Psoas muscle (tissue), 8 donors: Measurements from ENCODE around the gene SPECC1L. TPM values are rescaled to one million over a fixed set of nuclear protein-coding genes. Genes with fewer than 3 reads are reported as not detected.
A peak's percentile ranks its signal among the peaks of the same experiment; 100 is the strongest.

ENCODE experiments used
- ATAC-seq, 4 donors: fragments of 200-7000 bp; cut with Tn5 transposase; one replicate each; pipeline ENCODE4 v1.9.1; 2020; ENCODE audit warnings: moderate library complexity in 3 of 4, mild to moderate bottlenecking in 2 of 4
- DNase-seq, 2 donors: peaks; one replicate each; pipeline ENCODE4 v3.0.0-alpha.2; 2020
- H3K27ac ChIP-seq: fragments of 200-600 bp; one replicate; pipeline ENCODE4 v1.8.0; 2022
- H3K27me3 ChIP-seq, 3 donors: fragments of 200-600 bp in 1 of 3; one replicate each; pipeline versions ENCODE4 v1.6.1 to v1.8.0; 2013 to 2022; ENCODE audit warnings: low read length in 2 of 3, mild to moderate bottlenecking in 2 of 3, moderate library complexity in 1 of 3; ENCODE audit not compliant: insufficient read depth in 3 of 3
- H3K36me3 ChIP-seq, 2 donors: fragments of 200-600 bp in 1 of 2; one replicate each; pipeline versions ENCODE4 v1.6.1 to v1.8.0; 2013 to 2022; ENCODE audit warnings: low read depth in 1 of 2, mild to moderate bottlenecking in 1 of 2, moderate library complexity in 1 of 2; ENCODE audit not compliant: insufficient read depth in 1 of 2
- H3K4me1 ChIP-seq: fragments of 200-600 bp; one replicate; pipeline ENCODE4 v1.8.0; 2022
- H3K4me3 ChIP-seq: fragments of 200-600 bp; one replicate; pipeline ENCODE4 v1.8.0; 2022; ENCODE audit warnings: mild to moderate bottlenecking
- H3K9me3 ChIP-seq: fragments of 200-600 bp; one replicate; pipeline ENCODE4 v1.8.0; 2022
- CTCF ChIP-seq: fragments of 200-600 bp; IDR thresholded peaks from one replicate; pipeline ENCODE4 v1.8.0; 2022; ENCODE audit warnings: antibody characterized with exemption
- WGBS, 3 donors: extraction: QIAGEN DNeasy Blood & Tissue Kit; methylation state at CpG; one replicate each; pipeline versions ENCODE4 v1.1.6 to v1.1.7; 2013; 5-methylcytosine and 5-hydroxymethylcytosine counted together
- intact Hi-C, 2 donors: fragments of 100-400 bp; cut with DNase I; formaldehyde crosslinking; loops; one replicate each; pipeline versions ENCODE4 v1.11.0 to v1.14.2; 2022
- polyA plus RNA-seq, 3 donors: library from polyadenylated mRNA; stranded (reverse); fragments of 200-250 nt; gene quantifications; one replicate each; pipeline ENCODE4 v1.2.3, GENCODE V29; 2013
- total RNA-seq, 4 donors: library from RNA; stranded (reverse); fragmentation: NEBNext Ultra II Directional in 2 of 4; extraction: Animal tissue kit (Norgen Biotek cat#: 25700) in 2 of 4; gene quantifications; one replicate each; pipeline versions ENCODE4 v1.2.1 to v1.2.4, GENCODE V29; 2021 to 2023
- donor health status: healthy with polysubstance abuse.
- donor health status: DM: no; HTN: no; CAD: no; lungs with moderate emphysema.
- donor health status: Bipolar disorder and iron deficiency.
- donor health status: healthy.
- donor health status: DM: yes; HTN: yes; CAD: no.
- donor health status: DM: no; HTN: no; CAD: no.
- donor health status: DM: no; HTN: no; CAD: no.
- donor health status: DM: yes; HTN: yes; CAD: no.

The SPECC1L gene
- total and polyA plus RNA-seq, 7 donors = 6.8 to 29.9 (median 23.6) TPM

GRCh38 chr22:24426436-24426835 is 155.8 kb downstream of the SPECC1L start:
- 89 to 100% (median 94%) methylated on average over 1 to 4 of the region's 4 CpGs for WGBS, 3 donors
- DNase-seq (peak in 1 of 2 donors; percentile 36), ATAC-seq (no peak)
- no peak overlapping the region for H3K4me3 ChIP-seq
- TF ChIP-seq CTCF = no peak
- peaks cover 5% of the 10 kb centered on the region for H3K4me1 ChIP-seq
- H3K9me3 ChIP-seq = no peaks in the 10 kb centered on the region
- H3K36me3 ChIP-seq = no peaks in the 10 kb centered on the region
- peaks cover 0 to 10% (median 4%) of the 10 kb centered on the region in 3 donors for H3K27me3 ChIP-seq
- no peak overlapping the region for H3K27ac ChIP-seq
- intact Hi-C loops = loop anchor here (2.0 to 10.0 kb wide), 2 partner anchors 96 to 328 kb away; no protein-coding TSS in a partner anchor

DNA sequence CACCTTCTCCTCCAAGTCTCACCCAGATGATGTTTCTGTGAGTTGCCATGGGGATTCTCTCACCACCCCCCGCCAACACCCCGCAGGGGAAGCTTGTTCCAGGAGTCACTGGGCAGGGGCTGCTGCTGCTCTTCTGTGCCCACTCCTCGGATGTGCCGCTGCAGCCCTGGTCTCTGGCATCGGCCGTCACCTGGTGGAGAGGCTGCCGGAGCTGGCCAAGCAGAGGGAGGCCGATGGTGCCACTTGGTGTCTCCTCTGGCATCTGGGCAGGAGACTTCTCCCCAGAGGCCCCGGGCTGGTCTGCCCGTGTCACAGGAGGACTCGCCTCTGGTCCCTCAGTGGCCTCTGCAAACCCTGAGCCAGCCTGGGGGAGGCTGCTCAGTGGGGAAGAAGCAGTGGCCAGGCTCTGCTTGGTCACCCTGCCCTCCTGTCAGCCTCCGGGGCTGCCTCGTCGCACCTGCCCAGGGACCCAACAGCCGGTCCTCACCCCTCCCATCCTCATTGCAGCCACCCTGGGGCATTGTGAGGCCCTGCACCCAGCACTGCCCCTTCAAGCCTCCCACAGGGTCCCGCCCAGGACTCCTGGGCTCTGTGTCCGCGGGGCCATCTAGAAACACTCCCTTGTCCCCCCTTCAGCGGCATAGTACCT is 156.3 kb downstream of the SPECC1L start:
- WGBS, 3 donors = 91 to 94% (median 91%) methylated on average over 17 to 19 of the region's 19 CpGs
- peaks cover 3% of the 10 kb centered on the region for H3K4me1 ChIP-seq
- peaks cover 0 to 10% (median 4%) of the 10 kb centered on the region in 3 donors for H3K27me3 ChIP-seq
- intact Hi-C loops = loop anchor here (2.0 to 10.0 kb wide), 2 partner anchors 96 to 328 kb away; no protein-coding TSS in a partner anchor
- no peaks in the 10 kb centered on the region for H3K9me3 ChIP-seq
- ATAC-seq (no peak), DNase-seq (peak in 1 of 2 donors; percentile 34)
- no peak for TF ChIP-seq CTCF
- H3K27ac ChIP-seq = no peak overlapping the region
- no peak overlapping the region for H3K4me3 ChIP-seq
- H3K36me3 ChIP-seq = no peaks in the 10 kb centered on the region

- Histone ChIP-seq H3K27ac (no peak within 1 kb of the TSS), H3K4me3 (no peak within 1 kb of the TSS)
These were observed 157.0 kb downstream of the SPECC1L start, which contains the start of gene ADORA2A for GRCh38 chr22:24427500-24428164. ADORA2A (plus strand) TSS chr22:24427599; CDS start chr22:24433405, 5,806 bp downstream.

DNA sequence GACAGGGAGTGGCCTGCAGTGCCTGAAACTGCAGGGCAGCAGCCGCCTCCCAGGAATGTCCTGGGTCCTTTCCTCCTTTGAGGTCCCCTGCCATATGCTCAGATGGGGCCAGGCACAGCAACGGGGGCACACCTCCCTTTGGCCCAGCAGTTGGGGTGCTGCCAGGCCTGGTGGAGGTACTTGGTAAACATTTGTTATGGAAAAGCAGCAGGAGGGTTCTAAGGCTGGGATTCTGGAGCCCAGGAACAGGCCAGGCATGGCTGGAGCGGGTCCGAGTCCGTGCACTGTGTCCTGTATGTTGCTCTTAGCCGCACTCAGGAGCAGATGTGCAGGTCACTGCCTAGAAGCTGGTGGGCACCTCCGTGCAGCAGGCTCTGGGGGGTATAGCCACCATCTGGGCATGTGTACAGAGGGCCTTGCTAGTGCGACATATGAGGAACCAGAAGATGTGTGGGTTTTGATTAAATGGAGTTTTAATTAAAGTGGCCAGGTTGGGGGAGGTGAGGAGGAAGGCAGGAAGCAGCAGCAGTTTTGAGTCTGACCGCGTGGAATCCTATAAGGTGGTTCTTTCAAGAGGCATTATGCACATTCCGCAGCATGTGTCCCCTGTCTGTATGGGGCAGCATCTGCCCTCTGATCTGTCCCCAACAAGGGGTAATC is 158.2 kb downstream of the SPECC1L start:
- Histone ChIP-seq H3K4me1 (no peaks in the 10 kb centered on the region), H3K9me3 (no peaks in the 10 kb centered on the region), H3K27me3 (peaks cover 0 to 10% (median 4%) of the 10 kb centered on the region in 3 donors), H3K27ac (no peak overlapping the region), H3K36me3 (no peaks in the 10 kb centered on the region), H3K4me3 (no peak overlapping the region)
- DNase-seq = peak in 1 of 2 donors; percentile 18
- ATAC-seq = no peak
- WGBS, 3 donors = 77 to 80% (median 79%) methylated on average over 11 of the region's 11 CpGs
- intact Hi-C loops = loop anchor here in 1 of 2 donors (10.0 kb wide), 1 partner anchor 326 kb away; no protein-coding TSS in a partner anchor
- TF ChIP-seq CTCF = no peak

More at GRCh38 chr22:24427500-24428164, 157.0 kb downstream of the SPECC1L start, which contains the start of gene ADORA2A:
- Histone ChIP-seq H3K36me3 (no peaks in the 10 kb centered on the region), H3K27me3 (peaks cover 0 to 10% (median 4%) of the 10 kb centered on the region in 3 donors), H3K4me1 (peaks cover 3% of the 10 kb centered on the region), H3K9me3 (no peaks in the 10 kb centered on the region)
- WGBS, 3 donors = 80 to 87% (median 80%) methylated on average over 21 to 22 of the region's 22 CpGs
- ATAC-seq (no peak), DNase-seq (peak in 1 of 2 donors; percentile 54)
- intact Hi-C loops = loop anchor here (2.0 to 10.0 kb wide), 2 partner anchors 95 to 327 kb away; no protein-coding TSS in a partner anchor
- no peak for TF ChIP-seq CTCF
